Chondrocyte (in vitro differentiated cells): ENCODE results near the gene CHCHD4. TPM values are rescaled to one million over a fixed set of nuclear protein-coding genes. Genes with fewer than 3 reads are reported as not detected.

Experiments used
- DNase-seq: peaks from one replicate; pipeline ENCODE4 v3.0.0; 2021; ENCODE audit warnings: mixed read lengths, low spot score
- H3K27ac Mint-ChIP-seq: one replicate; pipeline ENCODE4 v1.8.0; 2021; ENCODE audit warnings: mild to moderate bottlenecking, moderate library complexity, mixed read lengths; ENCODE audit not compliant: unreplicated experiment
- H3K27me3 Mint-ChIP-seq: 2 replicates; pipeline ENCODE4 v1.8.0; 2021; ENCODE audit warnings: low read depth, mixed read lengths
- H3K36me3 Mint-ChIP-seq: 2 replicates; pipeline ENCODE4 v1.8.0; 2021; ENCODE audit warnings: low read depth, mixed read lengths
- H3K4me1 Mint-ChIP-seq: 2 replicates; pipeline ENCODE4 v1.8.0; 2021; ENCODE audit warnings: low read depth, mild to moderate bottlenecking, mixed read lengths
- H3K4me3 Mint-ChIP-seq: one replicate; pipeline ENCODE4 v1.8.0; 2021; ENCODE audit warnings: mild to moderate bottlenecking, moderate library complexity, mixed read lengths; ENCODE audit not compliant: unreplicated experiment
- H3K9me3 Mint-ChIP-seq: 2 replicates; pipeline ENCODE4 v1.8.0; 2021; ENCODE audit warnings: low read depth, mixed read lengths
- total RNA-seq: library from RNA; stranded (reverse); gene quantifications from 3 replicates; pipeline ENCODE4 v1.2.1, GENCODE V29; 2021
- TF ChIP-seq, protein P1 (sequence below): fragments of 200-600 bp; sonication (generic); IDR thresholded peaks from 2 replicates; pipeline ENCODE4 v1.5.0; 2021; ENCODE audit warnings: antibody characterized with exemption, mild to moderate bottlenecking, moderate library complexity

The CHCHD4 gene
- total RNA-seq, 1 donor from 2014 or later: 7.2 TPM

- Mint-ChIP-seq H3K9me3 (no peaks in the 10 kb centered on the region), H3K27me3 (no peaks in the 10 kb centered on the region), H3K36me3 (peaks cover 44% of the 10 kb centered on the region), H3K4me3 (no peak overlapping the region), H3K27ac (no peak overlapping the region), H3K4me1 (peaks cover 19% of the 10 kb centered on the region)
- no peak for DNase-seq
- TF ChIP-seq, protein P1, sequence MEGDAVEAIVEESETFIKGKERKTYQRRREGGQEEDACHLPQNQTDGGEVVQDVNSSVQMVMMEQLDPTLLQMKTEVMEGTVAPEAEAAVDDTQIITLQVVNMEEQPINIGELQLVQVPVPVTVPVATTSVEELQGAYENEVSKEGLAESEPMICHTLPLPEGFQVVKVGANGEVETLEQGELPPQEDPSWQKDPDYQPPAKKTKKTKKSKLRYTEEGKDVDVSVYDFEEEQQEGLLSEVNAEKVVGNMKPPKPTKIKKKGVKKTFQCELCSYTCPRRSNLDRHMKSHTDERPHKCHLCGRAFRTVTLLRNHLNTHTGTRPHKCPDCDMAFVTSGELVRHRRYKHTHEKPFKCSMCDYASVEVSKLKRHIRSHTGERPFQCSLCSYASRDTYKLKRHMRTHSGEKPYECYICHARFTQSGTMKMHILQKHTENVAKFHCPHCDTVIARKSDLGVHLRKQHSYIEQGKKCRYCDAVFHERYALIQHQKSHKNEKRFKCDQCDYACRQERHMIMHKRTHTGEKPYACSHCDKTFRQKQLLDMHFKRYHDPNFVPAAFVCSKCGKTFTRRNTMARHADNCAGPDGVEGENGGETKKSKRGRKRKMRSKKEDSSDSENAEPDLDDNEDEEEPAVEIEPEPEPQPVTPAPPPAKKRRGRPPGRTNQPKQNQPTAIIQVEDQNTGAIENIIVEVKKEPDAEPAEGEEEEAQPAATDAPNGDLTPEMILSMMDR: no peak
These were observed 10.9 kb upstream of the CHCHD4 start for GRCh38 chr3:14135581-14135980.

GRCh38 chr3:14134291-14134690, 9.6 kb upstream of the CHCHD4 start:
- Mint-ChIP-seq H3K9me3 (no peaks in the 10 kb centered on the region), H3K27ac (no peak overlapping the region), H3K27me3 (no peaks in the 10 kb centered on the region), H3K4me3 (no peak overlapping the region), H3K4me1 (peaks cover 14% of the 10 kb centered on the region), H3K36me3 (peaks cover 50% of the 10 kb centered on the region)
- no peak for DNase-seq
- TF ChIP-seq, protein P1: no peak

DNA sequence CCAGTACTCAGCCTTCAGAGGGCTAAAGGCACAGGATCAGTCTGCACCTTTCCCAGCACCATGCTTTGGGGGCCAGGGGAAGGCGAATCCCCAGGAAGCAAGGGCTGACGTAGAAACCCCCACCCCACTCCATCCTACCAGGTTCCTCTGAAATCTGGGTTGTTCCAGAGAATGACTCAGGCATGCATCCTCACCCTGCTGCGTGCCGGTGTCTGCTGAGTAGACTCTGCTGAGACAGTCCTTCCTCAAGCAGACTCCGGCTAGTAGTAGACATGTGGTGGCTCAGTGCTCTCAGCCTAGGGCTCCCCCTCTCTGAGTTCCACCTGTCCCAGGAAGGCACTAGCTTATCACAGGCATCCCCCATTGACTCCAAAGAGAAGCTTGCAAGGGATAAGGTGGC, 9.2 kb upstream of the CHCHD4 start:
- DNase-seq: no peak
- Mint-ChIP-seq H3K27ac (peak overlapping the region; percentile 17), H3K9me3 (no peaks in the 10 kb centered on the region), H3K4me1 (peaks cover 14% of the 10 kb centered on the region), H3K4me3 (no peak overlapping the region), H3K27me3 (no peaks in the 10 kb centered on the region), H3K36me3 (peaks cover 52% of the 10 kb centered on the region)
- TF ChIP-seq, protein P1: no peak

DNA sequence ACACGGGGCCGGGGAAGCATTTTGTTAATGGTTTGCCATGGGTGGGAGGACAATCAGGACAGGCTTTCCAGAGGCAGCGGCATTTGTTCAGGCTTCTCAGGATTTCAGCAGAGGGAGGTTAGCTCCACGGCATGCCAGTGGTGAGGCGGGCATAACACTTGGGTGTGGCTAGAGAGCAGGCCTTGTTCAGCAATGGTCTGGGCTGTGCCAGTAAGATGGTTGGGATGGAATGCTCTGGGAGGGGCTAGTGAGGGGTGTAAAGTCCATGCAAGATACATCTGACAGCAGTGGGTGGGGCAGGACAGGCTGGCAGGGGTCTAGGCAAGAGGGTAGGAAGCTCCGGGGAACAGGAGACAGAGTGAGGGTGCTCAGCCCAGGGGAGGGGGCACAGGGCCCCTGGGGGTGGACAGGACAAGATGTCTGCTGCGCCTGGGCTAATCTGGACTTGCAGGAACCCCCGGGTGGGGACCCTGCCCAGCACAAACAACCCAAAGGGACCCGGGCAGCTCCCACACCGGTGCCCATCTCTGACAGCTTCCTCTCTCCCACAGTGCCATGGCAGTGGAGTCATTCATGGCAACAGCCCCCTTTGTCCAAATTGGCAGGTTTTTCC, 8.6 kb upstream of the CHCHD4 start:
- H3K36me3 Mint-ChIP-seq: peaks cover 54% of the 10 kb centered on the region
- no peak overlapping the region for H3K27ac Mint-ChIP-seq
- TF ChIP-seq, protein P1: no peak
- H3K4me3 Mint-ChIP-seq: no peak overlapping the region
- no peaks in the 10 kb centered on the region for H3K27me3 Mint-ChIP-seq
- H3K9me3 Mint-ChIP-seq: no peaks in the 10 kb centered on the region
- DNase-seq: peak; percentile 84
- peaks cover 14% of the 10 kb centered on the region for H3K4me1 Mint-ChIP-seq

DNA sequence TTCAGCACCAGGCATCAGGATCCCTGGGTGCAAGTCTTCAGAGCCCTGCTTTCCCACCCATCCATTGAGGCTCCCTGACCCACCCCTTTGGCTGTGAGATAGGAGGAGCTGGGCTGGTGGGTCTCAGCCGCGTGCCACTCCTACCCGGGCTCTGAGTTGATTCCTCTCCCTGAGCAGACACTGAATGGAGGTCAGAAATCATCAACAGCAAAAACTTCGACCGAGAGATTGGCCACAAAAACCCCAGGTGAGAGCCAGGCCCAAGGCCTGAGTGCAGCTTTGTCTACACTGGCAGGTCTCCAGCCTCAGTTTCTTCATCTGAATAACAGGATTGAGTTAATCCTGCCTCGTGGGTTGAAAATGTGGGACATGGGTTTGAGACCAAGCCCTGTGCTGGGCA, 8.0 kb upstream of the CHCHD4 start:
- Mint-ChIP-seq H3K36me3 (peaks cover 54% of the 10 kb centered on the region), H3K27ac (no peak overlapping the region), H3K4me1 (peaks cover 14% of the 10 kb centered on the region), H3K4me3 (no peak overlapping the region), H3K9me3 (no peaks in the 10 kb centered on the region), H3K27me3 (no peaks in the 10 kb centered on the region)
- TF ChIP-seq, protein P1: no peak
- no peak for DNase-seq
